ENCODE results near the gene ZNF678. TPM values are rescaled to one million over a fixed set of nuclear protein-coding genes. Genes with fewer than 3 reads are reported as not detected.
"Not testable (repeated sequence)": the region's sequence is repeated elsewhere in the genome, so short reads cannot be mapped to it uniquely, and the experiment has no call there.

ZNF678 gene
- total RNA-seq, 1 donor from 2014 or later, result 5.1 TPM

DNA sequence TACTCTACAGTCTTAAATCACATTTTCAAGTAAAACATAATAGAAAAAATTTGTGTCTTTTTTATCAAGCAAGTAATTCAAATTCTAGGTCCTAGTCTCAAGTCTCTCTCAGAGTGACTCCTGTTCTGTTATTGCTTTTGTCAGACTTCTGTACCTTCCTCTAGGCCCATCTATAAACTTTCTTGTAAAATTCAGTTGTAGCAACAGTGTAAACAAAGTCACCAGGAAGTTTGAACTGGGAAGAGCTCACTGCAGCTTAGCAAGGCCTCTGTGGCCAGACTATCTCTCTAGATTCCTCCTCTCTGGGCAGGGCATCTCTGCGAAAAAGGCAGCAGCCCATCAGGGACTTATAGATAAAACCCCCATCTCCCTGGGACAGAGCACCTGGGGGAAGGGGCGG, 13.5 kb upstream of the ZNF678 start:
- DNase-seq (ENCODE audit: low spot score), result no peak

DNA sequence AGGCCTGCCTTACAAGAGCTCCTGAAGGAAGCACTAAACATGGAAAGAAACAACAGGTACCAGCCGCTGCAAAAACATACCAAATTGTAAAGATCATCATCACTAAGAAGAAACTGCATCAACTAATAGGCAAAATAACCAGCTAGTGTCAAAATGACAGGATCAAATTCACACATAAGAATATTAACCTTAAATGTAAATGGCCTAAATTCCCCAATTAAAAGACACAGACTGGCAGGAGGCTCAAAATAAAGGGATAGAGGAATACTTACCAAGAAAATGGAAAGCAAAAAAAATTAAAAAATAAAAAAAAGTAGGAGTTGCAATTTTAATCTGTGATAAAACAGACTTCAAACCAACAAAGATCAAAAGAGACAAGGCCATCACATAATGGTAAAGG, 11.5 kb upstream of the ZNF678 start:
- DNase-seq (ENCODE audit: low spot score), result not testable (repeated sequence)

- no peak for DNase-seq (ENCODE audit: low spot score)
These were observed 7.1 kb upstream of the ZNF678 start for GRCh38 chr1:227556288-227556687.

- no peak for DNase-seq (ENCODE audit: low spot score)
These were observed 5.2 kb upstream of the ZNF678 start for GRCh38 chr1:227557962-227558725.

DNA sequence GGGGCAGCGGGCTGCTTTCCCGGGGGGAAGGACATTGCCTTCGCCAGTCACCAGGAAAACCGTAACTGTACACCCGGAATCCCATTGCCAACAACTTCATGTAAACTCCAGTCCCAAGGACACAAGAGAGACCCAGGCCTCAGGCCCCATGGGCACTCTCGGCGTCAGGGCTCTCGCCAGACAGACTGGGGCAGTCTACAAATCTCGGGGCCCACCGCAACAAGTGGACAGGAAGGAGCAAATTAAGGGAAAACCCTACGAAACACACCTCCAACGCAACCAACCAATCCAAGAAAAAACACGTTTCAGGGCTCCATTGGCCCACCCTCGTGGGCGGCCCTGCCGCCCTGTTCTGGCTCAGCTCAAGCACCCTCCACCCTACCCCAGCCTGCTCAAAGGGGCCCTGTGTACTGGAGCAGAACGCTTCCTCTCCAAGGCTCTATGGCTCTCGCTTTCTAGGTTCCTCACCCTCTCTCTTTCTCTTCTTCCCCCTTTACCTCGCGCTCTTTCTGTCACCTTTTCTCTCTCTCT, 4.6 kb upstream of the ZNF678 start:
- no peak for DNase-seq (ENCODE audit: low spot score)

- no peak for DNase-seq (ENCODE audit: low spot score)
These were observed 3.9 kb upstream of the ZNF678 start for GRCh38 chr1:227559499-227559898.

DNA sequence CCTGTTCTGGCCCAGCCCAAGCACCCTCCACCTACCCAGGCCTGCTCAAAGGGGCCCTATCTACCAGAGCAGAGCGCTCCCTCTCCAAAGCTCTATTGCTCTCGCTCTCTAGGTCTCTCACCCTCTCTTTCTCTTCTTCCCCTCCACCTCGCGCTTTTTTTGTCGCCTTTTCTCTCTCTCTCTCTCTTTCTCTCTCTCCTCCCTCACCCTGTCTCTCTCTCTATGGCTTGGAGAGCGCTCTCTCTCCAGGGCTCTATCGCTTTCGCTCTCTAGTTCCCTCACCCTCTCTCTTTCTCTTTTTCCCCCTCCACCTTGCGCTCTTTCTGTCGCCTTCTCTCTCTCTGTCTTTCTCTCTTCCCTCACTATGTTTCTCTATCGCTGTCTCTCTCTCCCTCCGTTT, 3.4 kb upstream of the ZNF678 start:
- DNase-seq (ENCODE audit: low spot score), result no peak

- DNase-seq (ENCODE audit: low spot score), result no peak
These were observed 2.8 kb upstream of the ZNF678 start for GRCh38 chr1:227560393-227561173.

- DNase-seq (ENCODE audit: low spot score), result no peak
These were observed 2.0 kb upstream of the ZNF678 start for GRCh38 chr1:227561241-227561907.

DNA sequence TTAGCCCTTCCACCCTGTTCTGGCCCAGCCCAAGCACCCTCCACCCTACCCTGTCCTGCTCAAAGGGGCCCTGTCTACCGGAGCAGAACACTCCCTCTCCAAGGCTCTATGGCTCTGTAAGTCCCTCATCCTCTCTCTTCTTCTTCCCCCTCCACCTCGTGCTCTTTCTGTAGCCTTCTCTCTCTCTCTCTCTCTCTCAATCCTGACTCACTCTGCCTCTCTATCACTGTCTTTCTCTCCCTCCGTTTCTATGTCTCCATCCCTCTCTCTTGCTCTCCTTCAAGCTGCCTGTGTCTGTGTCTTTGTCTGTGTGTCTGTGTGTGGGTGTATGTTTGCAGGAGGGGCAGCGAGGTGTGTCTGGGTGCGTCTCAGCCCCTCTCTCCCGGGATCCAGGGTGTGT, 1.3 kb upstream of the ZNF678 start:
- DNase-seq (ENCODE audit: low spot score), result no peak

GRCh38 chr1:227562933-227563323, 428 bp upstream of the ZNF678 start:
- DNase-seq (ENCODE audit: low spot score), result no peak

GRCh38 chr1:227567256-227567655, 3.9 kb downstream of the ZNF678 start:
- no peak for DNase-seq (ENCODE audit: low spot score)

DNA sequence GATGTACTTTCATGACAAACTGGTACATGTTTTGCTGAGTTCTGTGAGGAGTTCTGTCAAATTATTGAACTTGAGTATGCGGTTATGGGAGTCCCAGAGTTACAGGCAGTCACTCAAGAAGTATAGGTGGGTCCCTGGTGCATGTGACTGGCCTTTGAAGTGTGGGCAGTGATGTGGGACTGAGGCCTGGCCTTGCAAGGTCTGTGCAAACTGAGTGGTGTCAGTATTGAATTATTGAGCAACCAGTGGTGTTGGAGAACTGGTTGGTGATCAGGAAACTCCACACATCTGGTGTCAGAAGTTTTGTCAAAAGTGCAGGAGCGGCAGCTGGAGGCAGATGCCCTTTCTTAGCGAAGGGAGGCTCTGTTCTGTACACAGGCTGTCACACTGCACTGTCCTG, 5.2 kb downstream of the ZNF678 start:
- no peak for DNase-seq (ENCODE audit: low spot score)

DNA sequence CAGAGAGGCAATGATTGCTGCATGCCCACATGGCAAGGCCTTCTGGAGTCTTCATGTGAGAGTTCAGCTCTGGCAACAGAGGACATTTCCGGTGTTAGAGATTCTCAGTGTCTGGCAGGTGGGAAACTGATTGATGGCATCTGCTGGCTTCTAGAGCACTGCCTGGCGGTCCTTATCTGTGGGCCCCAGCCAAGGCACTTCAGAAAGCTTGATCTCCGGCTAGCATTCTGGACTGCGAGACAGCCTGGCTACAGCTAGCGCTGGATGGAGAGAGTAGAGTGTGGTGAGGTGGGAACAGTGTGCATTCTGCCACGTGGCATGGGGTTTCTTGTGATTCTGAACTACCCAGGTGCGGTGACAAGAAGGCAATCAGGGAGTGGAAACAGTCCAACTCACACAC, 9.4 kb downstream of the ZNF678 start:
- no peak for DNase-seq (ENCODE audit: low spot score)

DNA sequence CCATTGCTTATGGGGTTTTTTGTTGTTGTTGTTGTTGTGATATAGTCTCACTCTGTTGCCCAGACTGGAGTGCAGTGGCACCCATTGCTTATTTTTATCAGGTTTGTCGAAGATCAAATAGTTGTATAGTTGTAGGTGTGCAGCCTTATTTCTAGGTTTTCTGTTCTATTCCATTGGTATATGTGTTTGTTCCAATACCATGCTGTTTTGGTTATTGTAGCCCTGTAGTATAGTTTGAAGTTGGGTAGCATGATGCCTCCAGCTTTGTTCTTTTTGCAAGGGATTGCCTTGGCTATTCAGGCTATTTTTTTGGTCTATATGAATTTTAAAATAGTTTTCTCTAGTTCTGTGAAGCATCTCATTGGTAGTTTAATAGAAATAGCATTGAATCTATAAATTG, 11.6 kb downstream of the ZNF678 start:
- no peak for DNase-seq (ENCODE audit: low spot score)

DNA sequence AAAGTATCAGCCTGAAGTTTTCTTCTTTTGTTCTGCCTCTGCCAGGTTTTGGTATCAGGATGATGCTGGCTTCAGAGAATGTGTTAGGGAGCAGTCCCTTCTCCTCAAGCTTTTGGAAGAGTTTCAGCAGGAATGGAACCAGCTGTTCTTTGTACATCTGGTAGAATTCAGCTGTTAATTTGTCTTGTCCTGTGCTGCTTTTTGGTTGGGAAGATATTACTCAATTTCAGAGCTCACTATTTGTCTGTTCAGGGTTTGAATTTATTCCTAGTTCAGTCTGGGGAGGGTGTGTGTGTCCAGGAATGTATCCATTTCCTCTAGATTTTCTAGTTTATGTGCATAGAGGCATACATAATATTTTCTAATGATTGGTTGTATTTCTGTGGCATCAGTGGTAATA, 12.8 kb downstream of the ZNF678 start:
- DNase-seq (ENCODE audit: low spot score), result no peak

DNA sequence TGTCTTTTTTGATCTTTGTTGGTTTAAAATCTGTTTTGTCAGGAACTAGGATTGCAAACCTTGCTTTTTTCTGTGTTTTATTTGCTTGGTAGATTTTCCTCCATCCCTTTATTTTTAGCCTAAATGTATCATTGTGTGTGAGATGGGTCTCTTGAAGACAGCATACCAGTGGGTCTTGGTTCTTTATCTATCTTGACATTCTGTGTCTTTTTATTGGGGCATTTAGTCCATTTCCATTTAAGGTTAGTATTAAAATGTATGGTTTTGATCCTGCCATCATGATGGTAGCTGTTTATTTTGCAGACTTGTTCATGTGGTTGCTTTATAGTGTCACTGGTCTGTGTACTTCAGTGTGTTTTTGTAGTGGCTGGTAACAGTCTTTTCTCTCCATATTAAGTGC, 14.1 kb downstream of the ZNF678 start:
- DNase-seq (ENCODE audit: low spot score), result no peak

GRCh38 chr1:227583354-227583753, 20.0 kb downstream of the ZNF678 start:
- DNase-seq (ENCODE audit: low spot score), result no peak

- no peak for DNase-seq (ENCODE audit: low spot score)
These were observed 23.4 kb downstream of the ZNF678 start for GRCh38 chr1:227586733-227587132.

GRCh38 chr1:227587968-227588367, 24.6 kb downstream of the ZNF678 start:
- no peak for DNase-seq (ENCODE audit: low spot score)

DNA sequence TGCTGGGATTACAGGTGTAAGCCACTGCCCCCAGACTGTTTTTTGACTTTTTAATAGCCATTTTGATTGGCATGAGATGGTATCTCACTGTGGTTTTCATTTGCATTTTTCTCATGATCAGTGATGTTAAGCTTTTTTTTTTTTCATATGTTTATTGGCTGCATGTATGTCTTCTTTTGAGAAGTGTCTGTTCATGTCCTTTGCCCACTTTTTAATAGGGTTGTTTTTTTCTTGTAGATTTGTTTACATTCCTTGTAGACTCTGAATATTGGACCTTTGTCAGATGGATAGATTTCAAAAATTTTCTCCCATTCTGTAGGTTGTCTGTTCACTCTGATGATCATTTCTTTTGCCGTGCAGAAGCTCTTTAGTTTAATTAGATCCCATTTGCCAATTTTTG, 25.4 kb downstream of the ZNF678 start:
- not testable (repeated sequence) for DNase-seq (ENCODE audit: low spot score)

- DNase-seq (ENCODE audit: low spot score), result not testable (repeated sequence)
These were observed 26.4 kb downstream of the ZNF678 start for GRCh38 chr1:227589777-227590176.

Measured in mesenteric fat pad (tissue), 1 donor.